Upper lobe of right lung (tissue), 1 donor: Measurements from ENCODE around the gene C9orf43. TPM values are rescaled to one million over a fixed set of nuclear protein-coding genes. Genes with fewer than 3 reads are reported as not detected.
"Not testable (repeated sequence)": the region's sequence is repeated elsewhere in the genome, so short reads cannot be mapped to it uniquely, and the experiment has no call there.

Experiments used
- ATAC-seq: fragments of 200-7000 bp; cut with Tn5 transposase; one replicate; pipeline ENCODE4 v1.9.1; 2020; ENCODE audit warnings: mild to moderate bottlenecking, moderate library complexity
- DNase-seq: peaks from one replicate; pipeline ENCODE4 v3.0.0-alpha.2; 2020
- H3K27ac ChIP-seq: fragments of 200-600 bp; one replicate; pipeline ENCODE4 v1.8.0; 2022
- H3K27me3 ChIP-seq: fragments of 200-600 bp; one replicate; pipeline ENCODE4 v1.8.0; 2022; ENCODE audit warnings: mild to moderate bottlenecking
- H3K36me3 ChIP-seq: fragments of 200-600 bp; one replicate; pipeline ENCODE4 v1.8.0; 2022
- H3K4me1 ChIP-seq: fragments of 200-600 bp; one replicate; pipeline ENCODE4 v1.8.0; 2022
- H3K4me3 ChIP-seq: fragments of 200-600 bp; one replicate; pipeline ENCODE4 v1.8.0; 2022; ENCODE audit warnings: mild to moderate bottlenecking
- H3K9me3 ChIP-seq: fragments of 200-600 bp; one replicate; pipeline ENCODE4 v1.8.0; 2022
- intact Hi-C: fragments of 100-400 bp; cut with DNase I; formaldehyde crosslinking; loops from one replicate; pipeline ENCODE4 v1.11.0; 2022
- long read RNA-seq: library from polyadenylated mRNA; unstranded; transcript quantifications from one replicate; pipeline ENCODE4 v2.0.0, GENCODE V29; 2021
- total RNA-seq: library from RNA; stranded (reverse); fragmentation: NEBNext Ultra II Directional; extraction: Animal tissue kit (Norgen Biotek cat#: 25700); gene quantifications from one replicate; pipeline ENCODE4 v1.2.1, GENCODE V29; 2021
- TF ChIP-seq, protein P1 (sequence below): fragments of 200-600 bp; IDR thresholded peaks from one replicate; pipeline ENCODE4 v1.8.0; 2022; ENCODE audit warnings: antibody characterized with exemption
- donor health status: DM: no; HTN: yes; CAD: no; lungs with severe emphysema.

Gene C9orf43, protein sequence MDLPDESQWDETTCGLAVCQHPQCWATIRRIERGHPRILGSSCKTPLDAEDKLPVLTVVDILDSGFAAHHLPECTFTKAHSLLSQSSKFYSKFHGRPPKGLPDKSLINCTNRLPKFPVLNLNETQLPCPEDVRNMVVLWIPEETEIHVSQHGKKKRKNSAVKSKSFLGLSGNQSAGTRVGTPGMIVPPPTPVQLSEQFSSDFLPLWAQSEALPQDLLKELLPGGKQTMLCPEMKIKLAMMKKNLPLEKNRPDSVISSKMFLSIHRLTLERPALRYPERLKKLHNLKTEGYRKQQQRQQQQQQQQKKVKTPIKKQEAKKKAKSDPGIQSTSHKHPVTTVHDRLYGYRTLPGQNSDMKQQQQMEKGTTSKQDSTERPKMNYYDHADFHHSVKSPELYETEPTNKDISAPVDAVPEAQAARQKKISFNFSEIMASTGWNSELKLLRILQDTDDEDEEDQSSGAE
- total RNA-seq = not detected
- long read RNA-seq = 0 reads

DNA sequence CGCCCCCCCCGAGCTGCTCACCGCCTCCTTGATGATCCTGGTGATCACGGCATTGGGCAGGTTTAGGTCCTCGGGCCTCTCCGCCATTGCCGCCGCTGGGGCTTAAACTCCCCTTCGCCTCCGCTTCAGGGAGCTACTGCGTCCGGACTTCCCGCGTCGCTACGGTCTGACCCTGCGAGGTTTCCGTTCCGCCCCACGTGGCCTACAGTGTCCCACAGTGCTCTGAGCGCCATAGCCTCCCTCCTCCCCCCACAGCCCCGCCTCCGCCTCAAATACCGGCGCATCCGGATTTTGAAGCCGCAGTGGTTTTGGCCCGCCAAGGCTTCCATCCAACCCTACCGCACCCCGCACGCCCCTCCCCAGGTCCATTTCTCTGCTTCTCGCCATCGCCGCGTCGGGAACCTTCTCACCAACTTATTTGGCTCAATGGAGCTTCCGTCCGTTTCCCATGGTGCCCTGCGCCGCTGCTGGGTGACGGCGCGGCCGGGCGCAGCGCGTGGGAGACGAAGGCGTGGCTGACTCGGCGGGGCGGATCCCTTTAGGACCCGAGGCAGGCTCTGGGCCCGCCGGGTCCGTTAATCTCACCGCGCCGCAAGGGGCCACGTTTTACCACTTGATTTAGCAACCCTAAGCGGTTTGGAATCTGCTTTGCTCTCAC lies at the start of gene C9orf43, which contains the start of gene POLE3:
Gene C9orf43, plus strand, starts transcription at position 541 of the 658 bp plus-strand sequence. CDS start 2,747 bp downstream, outside the sequence.
Gene POLE3, minus strand, starts transcription at position 469 of the 658 bp plus-strand sequence. Its CDS starts 382 bp downstream, at position 87.
- TF ChIP-seq, protein P1, sequence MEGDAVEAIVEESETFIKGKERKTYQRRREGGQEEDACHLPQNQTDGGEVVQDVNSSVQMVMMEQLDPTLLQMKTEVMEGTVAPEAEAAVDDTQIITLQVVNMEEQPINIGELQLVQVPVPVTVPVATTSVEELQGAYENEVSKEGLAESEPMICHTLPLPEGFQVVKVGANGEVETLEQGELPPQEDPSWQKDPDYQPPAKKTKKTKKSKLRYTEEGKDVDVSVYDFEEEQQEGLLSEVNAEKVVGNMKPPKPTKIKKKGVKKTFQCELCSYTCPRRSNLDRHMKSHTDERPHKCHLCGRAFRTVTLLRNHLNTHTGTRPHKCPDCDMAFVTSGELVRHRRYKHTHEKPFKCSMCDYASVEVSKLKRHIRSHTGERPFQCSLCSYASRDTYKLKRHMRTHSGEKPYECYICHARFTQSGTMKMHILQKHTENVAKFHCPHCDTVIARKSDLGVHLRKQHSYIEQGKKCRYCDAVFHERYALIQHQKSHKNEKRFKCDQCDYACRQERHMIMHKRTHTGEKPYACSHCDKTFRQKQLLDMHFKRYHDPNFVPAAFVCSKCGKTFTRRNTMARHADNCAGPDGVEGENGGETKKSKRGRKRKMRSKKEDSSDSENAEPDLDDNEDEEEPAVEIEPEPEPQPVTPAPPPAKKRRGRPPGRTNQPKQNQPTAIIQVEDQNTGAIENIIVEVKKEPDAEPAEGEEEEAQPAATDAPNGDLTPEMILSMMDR = no peak

DNA sequence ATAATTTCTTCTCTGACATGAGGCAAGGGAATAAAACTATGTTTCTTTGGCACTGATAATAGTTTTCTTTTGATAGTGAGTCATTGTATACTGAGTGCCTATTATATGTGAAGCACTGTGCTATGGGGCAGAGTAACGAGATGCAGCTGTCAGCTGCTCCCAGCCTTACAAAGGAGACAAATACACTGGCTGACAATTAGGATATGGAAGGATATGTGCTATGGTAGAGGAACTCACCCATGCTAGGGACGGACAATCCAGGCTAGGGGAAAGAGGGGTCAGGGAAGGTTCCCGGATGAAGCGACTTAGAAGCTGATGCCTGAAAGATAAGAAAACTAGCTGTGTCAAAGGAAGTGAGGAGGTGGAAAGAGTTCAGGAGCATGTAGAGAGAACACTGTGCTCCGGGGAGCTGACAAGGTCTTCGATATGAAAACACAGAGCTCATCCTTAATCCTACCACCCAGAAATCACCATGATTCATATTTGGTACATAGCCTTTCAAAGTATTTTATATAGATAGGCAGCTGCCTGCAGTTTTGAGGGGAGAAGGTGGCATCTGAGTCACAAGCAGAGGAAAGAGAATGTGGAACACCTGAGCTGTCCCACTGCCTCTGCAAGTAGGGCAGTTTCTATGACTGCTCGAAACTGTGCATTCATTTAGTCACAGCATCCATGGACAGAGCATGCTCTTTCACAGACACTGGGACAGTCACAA lies 49.1 kb upstream of the C9orf43 start:
- no peak overlapping the region for H3K4me3 ChIP-seq
- no peak for DNase-seq
- H3K27ac ChIP-seq = no peak overlapping the region
- no peaks in the 10 kb centered on the region for H3K27me3 ChIP-seq
- intact Hi-C loops = no loop called here
- no peaks in the 10 kb centered on the region for H3K9me3 ChIP-seq
- TF ChIP-seq, protein P1 = no peak
- ATAC-seq = no peak
- H3K4me1 ChIP-seq = no peaks in the 10 kb centered on the region
- no peaks in the 10 kb centered on the region for H3K36me3 ChIP-seq

More for the DNA sequence above, at the start of gene C9orf43, which contains the start of gene POLE3:
- Histone ChIP-seq H3K4me3 (peak within 1 kb of the TSS; percentile 93), H3K4me1 (peaks cover 14% of the 10 kb centered on the region), H3K27ac (peak within 1 kb of the TSS; percentile 93), H3K27me3 (no peaks in the 10 kb centered on the region), H3K9me3 (no peaks in the 10 kb centered on the region), H3K36me3 (peaks cover 20% of the 10 kb centered on the region)
- ATAC-seq (peak; percentile 99), DNase-seq (peak; percentile 98)
- intact Hi-C loops = no loop called here

DNA sequence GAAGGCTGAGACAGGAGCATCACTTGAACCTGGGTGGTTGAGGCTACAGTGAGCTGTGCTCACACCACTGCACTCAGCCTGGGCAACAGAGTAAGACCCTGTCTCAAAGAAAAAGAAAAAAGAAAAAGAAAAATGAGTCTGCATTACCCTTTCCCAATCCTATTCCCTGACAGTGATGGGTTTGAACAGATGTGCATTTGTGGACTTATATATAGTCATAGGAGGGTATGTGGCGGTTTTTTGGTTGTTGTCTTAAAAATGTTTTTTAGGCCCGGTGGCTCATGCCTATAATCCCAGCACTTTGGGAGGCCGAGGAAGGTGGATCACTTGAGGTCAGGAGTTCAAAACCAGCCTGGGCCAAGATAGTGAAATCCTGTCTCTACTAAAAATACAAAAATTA lies 47.2 kb upstream of the C9orf43 start:
- no peaks in the 10 kb centered on the region for H3K9me3 ChIP-seq
- TF ChIP-seq, protein P1 = no peak
- intact Hi-C loops = no loop called here
- H3K27ac ChIP-seq = no peak overlapping the region
- ATAC-seq (no peak), DNase-seq (no peak)
- H3K27me3 ChIP-seq = no peaks in the 10 kb centered on the region
- H3K36me3 ChIP-seq = no peaks in the 10 kb centered on the region
- H3K4me3 ChIP-seq = no peak overlapping the region
- no peaks in the 10 kb centered on the region for H3K4me1 ChIP-seq

DNA sequence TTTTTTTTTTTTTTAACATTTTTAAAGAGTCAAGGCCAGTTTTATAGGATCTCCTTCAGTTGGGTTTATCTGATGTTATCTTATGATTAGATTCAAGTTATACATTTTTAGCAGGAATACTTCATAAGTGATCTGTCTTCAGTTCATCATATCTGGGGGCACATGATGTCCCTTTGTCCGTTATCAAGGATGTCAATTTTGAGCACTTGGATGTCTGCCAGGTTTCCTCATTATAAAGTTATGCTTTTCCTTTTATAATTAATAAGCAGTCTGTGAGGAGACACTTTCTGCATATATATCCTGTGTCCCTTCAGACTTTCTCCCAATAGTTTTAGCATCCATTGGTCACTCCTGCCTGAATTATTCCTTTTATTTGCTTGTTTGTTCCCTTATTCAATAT lies 45.6 kb upstream of the C9orf43 start:
- no peak for ATAC-seq

DNA sequence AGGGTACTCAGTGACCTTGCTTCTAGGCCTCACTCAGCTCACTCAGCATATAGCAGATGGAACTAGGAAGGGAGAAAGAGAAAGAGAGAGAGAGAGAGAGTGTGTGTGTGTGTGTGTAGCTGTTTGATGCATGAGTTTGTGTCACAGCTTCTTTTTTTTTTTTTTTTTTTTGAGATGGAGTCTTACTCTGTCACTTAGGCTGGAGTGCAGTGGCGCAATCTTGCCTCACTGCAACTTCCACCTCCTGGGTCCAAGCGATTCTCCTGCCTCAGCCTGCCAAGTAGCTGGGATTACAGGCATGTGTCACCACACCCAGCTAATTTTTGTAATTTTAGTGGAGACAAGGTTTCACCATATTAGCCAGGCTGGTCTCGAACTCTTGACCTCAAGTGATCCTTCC lies 44.9 kb upstream of the C9orf43 start:
- ATAC-seq, intact Hi-C loops, DNase-seq, H3K9me3 ChIP-seq, H3K4me1 ChIP-seq, H3K4me3 ChIP-seq, H3K36me3 ChIP-seq, H3K27me3 ChIP-seq, H3K27ac ChIP-seq: not testable (repeated sequence)

More for the DNA sequence above, 45.6 kb upstream of the C9orf43 start:
- H3K36me3 ChIP-seq = no peaks in the 10 kb centered on the region
- intact Hi-C loops = no loop called here
- no peaks in the 10 kb centered on the region for H3K4me1 ChIP-seq
- no peak for DNase-seq
- no peaks in the 10 kb centered on the region for H3K9me3 ChIP-seq
- TF ChIP-seq, protein P1 = no peak
- no peak overlapping the region for H3K27ac ChIP-seq
- H3K27me3 ChIP-seq = no peaks in the 10 kb centered on the region
- no peak overlapping the region for H3K4me3 ChIP-seq
